Measurements from ENCODE around the gene TEX14.

TEX14 gene

GRCh38 chr17:58517928-58518609, 173.8 kb downstream of the TEX14 start:
- peak; percentile 100 for DNase-seq

- peak; percentile 95 for DNase-seq
These were observed 174.4 kb downstream of the TEX14 start for GRCh38 chr17:58517378-58517927.

GRCh38 chr17:58516644-58517377, 175.0 kb downstream of the TEX14 start:
- no peak for DNase-seq

DNA sequence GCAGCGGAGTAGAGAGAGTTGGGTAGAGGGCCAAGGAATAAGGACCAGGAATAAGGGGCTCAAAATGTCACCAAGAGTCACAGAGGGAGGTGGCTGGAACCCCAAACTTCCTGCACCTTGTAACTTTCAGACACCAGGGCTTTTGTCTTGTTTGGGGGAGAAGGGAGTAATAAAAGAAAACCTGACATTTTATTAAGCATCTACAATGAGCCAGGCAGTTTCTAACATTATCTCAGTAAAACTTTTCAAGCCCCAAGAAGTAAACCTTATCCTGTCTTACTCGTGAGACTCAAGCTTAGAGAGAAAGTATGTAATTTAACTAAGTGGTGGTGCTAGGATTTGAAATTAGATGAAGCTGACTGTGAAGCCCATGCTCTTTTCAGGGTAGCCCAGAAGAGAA, 176.6 kb downstream of the TEX14 start:
- DNase-seq = no peak

DNA sequence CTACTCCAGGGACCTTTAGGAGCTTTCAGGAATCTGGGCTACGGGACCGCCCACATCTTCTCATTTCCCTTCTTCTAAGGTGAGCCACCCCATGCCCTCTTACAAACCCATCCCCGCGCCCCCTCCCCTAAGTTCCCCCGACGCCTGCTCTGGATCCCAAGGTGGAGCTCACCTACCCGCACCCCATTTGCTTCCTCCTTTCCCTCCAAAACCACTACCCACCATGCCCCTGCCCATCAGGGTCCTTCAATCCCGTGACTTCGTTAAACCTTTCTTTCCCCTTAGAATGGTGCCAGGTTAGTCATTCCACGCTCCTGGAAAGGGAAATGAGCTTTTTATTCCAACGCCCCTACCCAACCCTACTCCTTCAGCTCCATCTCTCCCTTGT, 177.1 kb downstream of the TEX14 start:
- no peak for DNase-seq

- peak; percentile 88 for DNase-seq
These were observed 177.7 kb downstream of the TEX14 start, which contains the start of gene MTMR4 for GRCh38 chr17:58513965-58514769. TSS of gene MTMR4 (minus strand) at chr17:58514638. CDS start at chr17:58514407, 231 bp downstream.

DNA sequence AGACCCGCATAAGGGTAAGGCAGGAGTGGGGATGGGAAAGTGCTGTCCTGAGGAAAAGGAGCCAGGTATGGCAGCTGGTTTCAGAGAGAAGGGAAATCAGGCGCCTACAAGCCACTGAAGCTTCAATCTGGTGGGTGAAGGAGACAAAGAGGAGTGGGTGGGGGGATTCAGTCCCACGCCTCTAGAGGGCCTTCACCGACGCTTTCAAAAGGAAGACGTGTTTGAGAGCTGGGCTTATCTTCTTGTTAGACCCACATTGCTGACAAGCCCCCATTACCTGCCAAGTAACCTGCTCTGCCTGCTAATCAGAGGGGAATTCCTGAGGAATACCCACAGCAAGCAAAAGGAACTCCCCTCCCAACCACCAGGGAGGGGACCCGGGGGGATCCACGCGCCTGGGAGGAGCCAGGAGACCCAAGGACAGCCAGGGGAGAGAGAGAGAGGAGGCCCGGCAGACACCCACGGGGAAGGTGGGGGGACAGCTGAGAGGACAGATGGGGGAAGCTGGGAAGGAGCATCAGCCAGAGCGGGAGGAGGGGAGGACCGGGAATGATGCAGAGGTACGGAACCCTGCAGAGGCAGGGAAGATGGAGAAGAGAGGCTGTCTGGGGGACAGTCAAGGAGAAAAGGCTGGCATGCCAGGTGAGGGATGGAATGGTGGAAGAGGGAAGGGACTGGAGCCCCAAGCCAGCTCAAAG, 178.4 kb downstream of the TEX14 start:
- no peak for DNase-seq

GRCh38 chr17:58510075-58510474, 181.8 kb downstream of the TEX14 start:
- DNase-seq = no peak

DNA sequence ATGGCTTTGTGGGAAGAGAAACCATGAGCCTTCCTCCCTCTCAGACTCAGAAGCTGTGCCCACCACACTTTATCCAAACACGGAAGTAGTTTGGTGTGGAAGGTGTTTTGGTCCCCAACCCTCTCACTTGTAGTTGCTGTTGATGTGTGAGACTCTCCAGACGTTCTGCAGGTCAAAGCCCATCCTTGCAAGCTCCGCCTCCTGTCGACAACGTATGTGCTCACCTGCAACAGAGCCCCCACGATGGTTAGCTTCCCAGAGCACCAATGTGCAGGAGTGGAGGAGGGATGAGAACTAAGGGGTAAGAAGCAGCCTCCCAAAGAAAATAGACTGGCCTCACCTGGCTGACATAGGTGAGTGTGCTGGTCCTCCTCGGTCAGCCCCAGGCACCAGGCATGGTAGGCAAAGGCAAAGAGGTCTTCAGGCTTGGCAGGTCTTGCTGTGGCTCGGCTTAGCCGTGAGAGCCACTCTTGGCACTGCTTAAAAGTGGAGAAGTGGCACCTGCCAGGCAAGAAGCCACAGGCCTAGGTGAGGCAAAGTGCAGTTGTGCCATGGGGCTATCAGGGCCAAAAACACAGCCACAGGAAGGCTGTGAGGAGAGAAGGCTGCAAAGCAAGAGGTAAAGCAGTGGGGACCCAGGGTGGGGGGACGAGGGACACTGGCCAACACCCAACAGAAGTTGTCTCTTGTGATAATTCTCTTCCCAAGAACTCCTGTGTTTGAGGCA, 183.3 kb downstream of the TEX14 start:
- DNase-seq = no peak

GRCh38 chr17:58507123-58507634, 184.7 kb downstream of the TEX14 start:
- DNase-seq = no peak

All from NCI-H510A treated with DMSO at 0.1 percent for 48 hours (cell line).